ENCODE results near the gene PRKG1.

GRCh38 chr10:52249850-52250395 lies 1175.6 kb downstream of the PRKG1 start:
- TF ChIP-seq CTCF (conservative IDR thresholded peaks at IDR 0.05; ENCODE audit: low read depth, low read length) = no peak
- no peak for TF ChIP-seq CHD1 (IDR thresholded peaks at IDR 0.05; ENCODE audit: low read depth, low read length)
- TF ChIP-seq, protein P1, sequence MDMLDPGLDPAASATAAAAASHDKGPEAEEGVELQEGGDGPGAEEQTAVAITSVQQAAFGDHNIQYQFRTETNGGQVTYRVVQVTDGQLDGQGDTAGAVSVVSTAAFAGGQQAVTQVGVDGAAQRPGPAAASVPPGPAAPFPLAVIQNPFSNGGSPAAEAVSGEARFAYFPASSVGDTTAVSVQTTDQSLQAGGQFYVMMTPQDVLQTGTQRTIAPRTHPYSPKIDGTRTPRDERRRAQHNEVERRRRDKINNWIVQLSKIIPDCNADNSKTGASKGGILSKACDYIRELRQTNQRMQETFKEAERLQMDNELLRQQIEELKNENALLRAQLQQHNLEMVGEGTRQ (IDR thresholded peaks at IDR 0.05; ENCODE audit: low read depth, low read length) = no peak
- no peak for TF ChIP-seq POLR2A (IDR thresholded peaks at IDR 0.05; ENCODE audit: low read depth, low read length)
- no peak for TF ChIP-seq CEBPB (IDR thresholded peaks at IDR 0.05; ENCODE audit: low read depth, low read length)
- TF ChIP-seq MAFK (IDR thresholded peaks at IDR 0.05; ENCODE audit: low read depth, low read length) = no peak
- no peak for TF ChIP-seq RCOR1 (IDR thresholded peaks at IDR 0.05; ENCODE audit: insufficient replicate concordance, low read length)
- TF ChIP-seq RAD21 (IDR thresholded peaks at IDR 0.05; ENCODE audit: low read length) = no peak
- TF ChIP-seq SMC3 (IDR thresholded peaks at IDR 0.05; ENCODE audit: low read depth, low read length) = no peak
